T-helper 2 cell treated with Interferon-gamma antibody and Interleukin-4, amounts not matched to agents 5 μg/mL and 100 μg/mL, for 36 hours (primary cell): Measurements from ENCODE around the gene TGFBR1.

Source experiments
- DNase-seq: peaks from one replicate; pipeline ENCODE4 v3.0.0; 2021; ENCODE audit warnings: low spot score
- H3K27ac Mint-ChIP-seq: one replicate; pipeline ENCODE4 v1.8.0; 2021; ENCODE audit warnings: mild to moderate bottlenecking, mixed read lengths
- H3K27me3 Mint-ChIP-seq: one replicate; pipeline ENCODE4 v1.8.0; 2021; ENCODE audit warnings: low read depth, mixed read lengths
- H3K36me3 Mint-ChIP-seq: one replicate; pipeline ENCODE4 v1.8.0; 2021; ENCODE audit warnings: low read depth, mixed read lengths
- H3K4me1 Mint-ChIP-seq: one replicate; pipeline ENCODE4 v1.8.0; 2021; ENCODE audit warnings: low read depth, mixed read lengths
- H3K4me3 Mint-ChIP-seq: one replicate; pipeline ENCODE4 v1.8.0; 2022; ENCODE audit warnings: mild to moderate bottlenecking, moderate library complexity, mixed read lengths
- H3K9me3 Mint-ChIP-seq: one replicate; pipeline ENCODE4 v1.8.0; 2021; ENCODE audit warnings: mixed read lengths

Gene TGFBR1

GRCh38 chr9:99169982-99170761 is 65.3 kb downstream of the TGFBR1 start:
- H3K4me1 Mint-ChIP-seq, result peaks cover 20% of the 10 kb centered on the region
- no peaks in the 10 kb centered on the region for H3K36me3 Mint-ChIP-seq
- no peak for DNase-seq
- H3K27ac Mint-ChIP-seq, result no peak overlapping the region
- no peaks in the 10 kb centered on the region for H3K9me3 Mint-ChIP-seq
- H3K4me3 Mint-ChIP-seq, result no peak overlapping the region
- peaks cover 6% of the 10 kb centered on the region for H3K27me3 Mint-ChIP-seq

- no peak overlapping the region for H3K4me3 Mint-ChIP-seq
- H3K27ac Mint-ChIP-seq, result no peak overlapping the region
- H3K9me3 Mint-ChIP-seq, result no peaks in the 10 kb centered on the region
- H3K4me1 Mint-ChIP-seq, result peaks cover 15% of the 10 kb centered on the region
- H3K27me3 Mint-ChIP-seq, result peaks cover 6% of the 10 kb centered on the region
- H3K36me3 Mint-ChIP-seq, result no peaks in the 10 kb centered on the region
- no peak for DNase-seq
Observed at GRCh38 chr9:99171225-99172123, 66.6 kb downstream of the TGFBR1 start.

DNA sequence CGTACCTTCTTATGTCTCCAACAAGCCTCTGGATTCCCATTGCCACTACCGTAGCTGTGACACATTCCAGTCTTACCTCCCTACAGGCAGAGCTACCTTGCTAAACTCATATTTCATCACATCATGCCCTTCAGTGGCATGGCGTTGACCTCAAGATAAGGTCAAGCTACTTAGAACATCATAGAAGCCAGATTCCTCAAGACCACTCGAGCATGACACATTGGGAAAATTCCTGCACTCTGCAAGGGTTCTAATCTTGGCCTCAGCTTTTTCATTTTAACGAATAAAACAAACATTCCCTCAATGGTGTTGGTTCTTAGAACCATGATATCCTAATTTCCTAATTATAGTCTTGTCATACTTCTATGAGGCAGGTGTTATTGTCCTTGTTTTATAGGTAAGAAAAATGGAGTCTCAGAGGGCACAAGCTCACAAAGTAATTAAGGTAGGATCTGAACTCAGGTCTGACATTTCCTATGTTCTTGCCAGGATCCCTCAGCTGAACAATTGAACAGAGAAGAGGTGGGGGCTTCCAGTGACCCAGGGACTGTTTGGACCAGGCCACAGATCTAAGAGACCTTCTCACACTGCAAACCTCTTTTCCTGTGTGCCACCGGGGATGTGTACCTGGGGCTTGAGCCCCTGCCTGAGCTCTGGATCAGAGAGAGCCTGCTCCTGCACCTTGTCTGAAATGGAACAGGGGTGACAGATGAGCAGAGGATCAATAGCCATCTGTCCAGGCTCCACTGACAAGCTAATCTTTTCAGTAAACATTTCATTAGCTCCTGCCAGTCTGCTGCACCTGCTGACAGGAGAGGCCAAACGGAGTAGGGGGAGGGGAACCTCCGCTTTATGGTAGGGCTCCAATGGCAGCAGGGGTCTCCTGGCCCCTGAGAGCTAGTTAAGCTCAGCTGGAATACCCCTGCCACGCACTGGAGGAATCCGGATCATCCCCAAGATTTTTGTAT is 67.5 kb downstream of the TGFBR1 start:
- Mint-ChIP-seq H3K9me3 (no peaks in the 10 kb centered on the region), H3K36me3 (no peaks in the 10 kb centered on the region), H3K4me3 (no peak overlapping the region), H3K4me1 (peaks cover 11% of the 10 kb centered on the region), H3K27ac (no peak overlapping the region), H3K27me3 (peaks cover 6% of the 10 kb centered on the region)
- no peak for DNase-seq

GRCh38 chr9:99173570-99174504 is 68.9 kb downstream of the TGFBR1 start:
- Mint-ChIP-seq H3K4me3 (no peak overlapping the region), H3K27ac (no peak overlapping the region)

GRCh38 chr9:99176527-99177013 is 71.7 kb downstream of the TGFBR1 start:
- Mint-ChIP-seq H3K27me3 (peaks cover 4% of the 10 kb centered on the region), H3K4me3 (no peak overlapping the region), H3K36me3 (no peaks in the 10 kb centered on the region), H3K9me3 (no peaks in the 10 kb centered on the region), H3K27ac (no peak overlapping the region), H3K4me1 (peaks cover 20% of the 10 kb centered on the region)
- DNase-seq, result no peak

More at GRCh38 chr9:99173570-99174504, 68.9 kb downstream of the TGFBR1 start:
- Mint-ChIP-seq H3K27me3 (peaks cover 6% of the 10 kb centered on the region), H3K4me1 (peaks cover 2% of the 10 kb centered on the region), H3K36me3 (no peaks in the 10 kb centered on the region), H3K9me3 (no peaks in the 10 kb centered on the region)
- no peak for DNase-seq

DNA sequence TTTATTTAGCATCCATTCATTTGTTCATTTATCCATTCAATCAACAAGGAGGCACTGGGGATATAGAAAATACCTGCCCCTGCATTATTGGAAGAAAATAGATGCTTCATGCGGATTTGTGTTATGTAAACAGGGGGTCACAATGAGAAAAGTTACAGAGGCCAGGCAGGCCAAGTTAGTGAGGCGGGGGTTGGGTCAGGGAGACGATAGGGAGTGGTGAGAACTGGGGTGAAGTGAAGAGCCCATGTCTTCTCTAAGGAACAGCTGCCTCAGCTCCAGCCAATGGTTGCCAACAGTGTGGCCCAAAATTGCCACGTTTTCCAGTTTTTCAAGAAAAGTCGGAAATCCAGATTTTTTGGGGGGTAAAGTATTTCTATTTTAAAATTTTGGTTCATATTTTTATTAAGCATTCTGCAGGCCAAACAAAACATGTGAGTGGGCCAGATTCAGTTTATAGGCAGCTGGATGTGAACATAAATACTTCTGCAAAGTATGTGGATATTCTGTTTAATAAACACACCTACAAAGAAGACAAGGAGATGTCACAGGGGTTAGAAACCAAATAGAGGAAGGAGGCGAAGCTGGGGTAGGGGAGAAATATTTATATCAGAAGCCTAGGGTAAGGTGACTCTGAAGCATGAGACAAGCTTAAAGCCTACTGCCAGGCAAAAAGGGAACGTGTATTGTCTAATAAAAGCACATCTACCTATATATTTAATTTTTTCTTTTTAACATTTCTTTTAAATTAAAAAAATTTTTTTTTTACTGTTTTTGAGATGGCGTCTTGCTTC is 72.9 kb downstream of the TGFBR1 start:
- no peak for DNase-seq
- H3K36me3 Mint-ChIP-seq, result no peaks in the 10 kb centered on the region
- H3K4me1 Mint-ChIP-seq, result peaks cover 27% of the 10 kb centered on the region
- H3K27ac Mint-ChIP-seq, result no peak overlapping the region
- H3K9me3 Mint-ChIP-seq, result no peaks in the 10 kb centered on the region
- peaks cover 4% of the 10 kb centered on the region for H3K27me3 Mint-ChIP-seq
- no peak overlapping the region for H3K4me3 Mint-ChIP-seq

DNA sequence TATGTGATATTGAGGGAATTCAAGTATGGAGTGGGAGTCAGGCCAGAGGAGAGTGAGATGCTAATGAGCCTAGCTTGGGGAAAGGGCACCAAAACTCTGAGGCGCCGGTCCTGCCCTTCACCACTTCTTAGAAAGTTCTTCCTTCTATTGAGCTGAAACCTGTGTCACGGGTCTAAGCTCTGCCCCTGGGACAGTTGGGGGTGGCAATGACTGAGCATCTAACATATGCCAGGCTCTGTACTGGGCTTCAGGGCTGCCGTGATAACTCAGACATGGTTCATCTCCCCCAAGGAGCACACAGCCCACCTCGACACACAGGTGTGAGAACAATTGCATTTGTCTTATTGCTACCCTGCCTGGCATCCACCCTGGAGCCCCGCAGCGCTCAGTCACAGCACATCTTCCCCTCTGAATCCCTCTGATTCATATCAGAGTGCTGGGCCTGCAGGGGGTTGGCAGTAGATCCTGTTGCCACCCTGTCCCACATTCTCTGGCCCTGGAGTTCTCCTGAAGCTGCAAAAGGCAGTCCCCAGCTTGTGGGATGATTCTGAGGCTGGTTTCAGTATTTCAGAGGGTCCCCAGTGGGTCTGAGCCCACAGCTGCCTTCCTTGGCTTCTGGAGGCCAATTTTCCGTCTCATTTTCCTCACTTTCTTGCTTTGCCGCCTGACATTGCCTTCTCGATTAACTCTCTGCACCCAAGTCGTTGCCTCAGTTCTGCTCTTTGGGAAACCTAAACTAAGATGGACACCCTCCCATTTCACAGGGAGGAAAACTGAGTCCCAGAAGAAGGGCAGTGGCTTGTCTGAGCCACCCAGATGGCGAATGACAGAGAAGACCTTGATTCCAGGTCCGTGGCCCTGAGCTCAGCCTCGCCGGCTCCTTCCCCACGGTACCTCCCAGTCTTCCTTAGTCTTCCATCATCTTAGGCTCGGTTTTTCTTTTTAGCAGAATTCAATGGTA is 74.3 kb downstream of the TGFBR1 start:
- H3K27me3 Mint-ChIP-seq, result no peaks in the 10 kb centered on the region
- H3K4me3 Mint-ChIP-seq, result no peak overlapping the region
- H3K36me3 Mint-ChIP-seq, result no peaks in the 10 kb centered on the region
- H3K4me1 Mint-ChIP-seq, result peaks cover 29% of the 10 kb centered on the region
- no peaks in the 10 kb centered on the region for H3K9me3 Mint-ChIP-seq
- H3K27ac Mint-ChIP-seq, result no peak overlapping the region
- no peak for DNase-seq

- no peaks in the 10 kb centered on the region for H3K27me3 Mint-ChIP-seq
- peak overlapping the region; percentile 8 for H3K4me3 Mint-ChIP-seq
- H3K27ac Mint-ChIP-seq, result no peak overlapping the region
- peaks cover 31% of the 10 kb centered on the region for H3K4me1 Mint-ChIP-seq
- no peaks in the 10 kb centered on the region for H3K36me3 Mint-ChIP-seq
- no peaks in the 10 kb centered on the region for H3K9me3 Mint-ChIP-seq
- DNase-seq, result no peak
Observed at GRCh38 chr9:99180199-99180598, 75.3 kb downstream of the TGFBR1 start.

- peaks cover 31% of the 10 kb centered on the region for H3K4me1 Mint-ChIP-seq
- no peaks in the 10 kb centered on the region for H3K9me3 Mint-ChIP-seq
Observed at GRCh38 chr9:99180662-99181061, 75.7 kb downstream of the TGFBR1 start.

GRCh38 chr9:99181206-99181605 is 76.3 kb downstream of the TGFBR1 start:
- no peak for DNase-seq
- Mint-ChIP-seq H3K27ac (no peak overlapping the region), H3K4me1 (peaks cover 31% of the 10 kb centered on the region), H3K27me3 (no peaks in the 10 kb centered on the region), H3K9me3 (no peaks in the 10 kb centered on the region), H3K4me3 (no peak overlapping the region), H3K36me3 (no peaks in the 10 kb centered on the region)

More at GRCh38 chr9:99180662-99181061, 75.7 kb downstream of the TGFBR1 start:
- DNase-seq, result no peak
- Mint-ChIP-seq H3K27me3 (no peaks in the 10 kb centered on the region), H3K4me3 (peak overlapping the region; percentile 8), H3K27ac (no peak overlapping the region), H3K36me3 (no peaks in the 10 kb centered on the region)

DNA sequence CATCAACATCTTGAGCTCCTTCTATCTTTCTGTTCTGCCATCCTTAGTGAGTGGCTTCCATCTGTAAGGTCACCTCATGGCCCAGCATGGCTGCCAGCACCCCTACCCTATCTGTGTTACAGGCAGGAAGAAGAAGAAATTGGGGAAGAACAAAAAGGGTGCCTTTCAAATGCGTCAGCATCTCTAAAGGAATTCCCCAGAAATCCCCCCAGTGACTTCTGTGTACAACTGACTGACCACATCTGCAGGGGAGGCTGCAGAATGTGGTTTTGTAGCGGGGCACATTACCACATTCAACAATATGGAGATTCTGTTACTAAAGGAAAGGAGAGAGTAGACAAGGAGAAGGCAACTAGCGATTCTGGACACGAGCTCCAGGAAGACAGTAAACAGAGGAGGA is 76.7 kb downstream of the TGFBR1 start:
- peak; percentile 63 for DNase-seq

More for the DNA sequence above, 76.7 kb downstream of the TGFBR1 start:
- Mint-ChIP-seq H3K4me1 (peaks cover 31% of the 10 kb centered on the region), H3K27ac (no peak overlapping the region), H3K4me3 (peak overlapping the region; percentile 19), H3K36me3 (no peaks in the 10 kb centered on the region), H3K9me3 (no peaks in the 10 kb centered on the region), H3K27me3 (no peaks in the 10 kb centered on the region)
